Non-pigmented ciliary epithelial cell (primary cell): ENCODE results near the gene CLDN7.

Source experiments
- DNase-seq: peaks from one replicate; pipeline ENCODE4 v3.0.0-alpha.2; 2010; ENCODE audit warnings: low read depth

Gene CLDN7

DNA sequence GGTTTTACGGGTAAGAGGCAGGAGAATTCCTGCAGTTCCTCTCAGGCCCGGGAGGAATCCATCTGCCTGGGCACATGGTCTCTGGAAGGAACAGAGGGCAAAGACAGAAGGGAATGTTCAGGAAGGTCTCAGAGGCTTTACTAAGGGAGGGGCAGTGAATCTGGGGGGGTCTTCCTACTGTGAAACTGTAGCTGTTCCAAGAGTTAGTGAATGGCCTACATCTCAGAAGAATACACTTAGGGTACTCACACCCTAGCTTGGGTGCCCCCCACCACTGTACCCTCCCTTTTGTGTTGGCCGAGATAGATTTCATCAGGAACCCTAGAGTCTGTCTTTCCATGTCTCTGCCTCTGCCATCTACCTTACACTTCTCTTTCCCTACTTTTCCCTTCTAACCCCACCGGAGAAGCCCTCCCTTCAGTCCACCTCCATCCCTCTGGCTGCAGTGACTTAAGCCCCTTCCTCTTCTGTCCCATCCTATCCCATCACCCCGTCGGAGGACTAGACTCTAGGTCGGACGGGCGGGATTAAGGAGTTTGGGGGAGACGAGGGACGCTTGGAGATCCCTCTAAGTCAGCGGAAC, 43.0 kb downstream of the CLDN7 start:
- DNase-seq, result no peak

DNA sequence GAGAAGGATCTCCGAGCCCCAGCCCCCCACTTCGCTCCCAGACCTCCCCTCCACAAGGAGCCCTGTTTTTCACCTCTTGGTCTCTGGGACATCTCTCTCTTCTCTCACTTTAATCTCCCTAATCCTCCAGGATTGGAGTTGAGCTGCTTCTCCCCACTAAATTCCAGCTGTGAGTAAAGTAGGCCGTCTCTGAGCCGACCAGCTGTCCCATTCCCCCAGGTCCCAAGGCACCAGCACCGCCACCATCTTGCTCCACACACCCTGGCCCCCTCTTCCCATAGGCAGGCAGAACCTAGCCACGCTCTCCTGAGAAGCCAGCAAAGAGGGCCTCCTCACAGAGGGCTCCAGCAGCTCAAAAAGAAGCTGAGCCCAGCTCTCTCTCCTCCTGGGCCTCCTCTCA, 43.5 kb downstream of the CLDN7 start:
- no peak for DNase-seq

- no peak for DNase-seq
These were observed 44.1 kb downstream of the CLDN7 start for GRCh38 chr17:7218166-7218565.

- no peak for DNase-seq
These were observed 44.9 kb downstream of the CLDN7 start for GRCh38 chr17:7217113-7217987.

GRCh38 chr17:7216242-7217112, 45.8 kb downstream of the CLDN7 start:
- DNase-seq, result no peak

DNA sequence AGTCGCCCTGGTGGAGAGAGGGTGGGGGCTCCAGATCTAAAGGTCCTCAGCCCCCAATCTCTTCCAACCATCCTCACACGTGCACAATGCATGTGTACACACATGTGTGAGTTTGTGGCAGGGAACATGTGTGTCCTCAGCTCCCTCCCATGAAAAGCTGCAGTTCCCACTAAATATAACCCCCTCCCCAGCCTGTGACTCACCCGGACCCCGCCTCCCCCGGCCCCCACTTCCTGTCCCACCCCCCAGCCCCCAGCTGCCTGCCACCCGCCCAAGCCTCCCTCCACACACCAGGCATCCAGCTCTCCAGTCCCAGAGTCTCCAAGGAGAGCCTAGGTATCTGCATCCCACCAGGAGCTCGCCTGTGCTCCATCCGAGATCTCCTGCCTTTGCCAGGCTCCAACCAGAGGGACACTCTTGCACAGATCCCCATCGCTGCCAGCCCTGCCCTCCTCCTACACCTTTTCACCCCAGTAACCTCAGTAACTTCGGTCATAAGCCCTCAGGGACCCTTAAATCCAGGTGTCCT, 46.6 kb downstream of the CLDN7 start:
- no peak for DNase-seq

DNA sequence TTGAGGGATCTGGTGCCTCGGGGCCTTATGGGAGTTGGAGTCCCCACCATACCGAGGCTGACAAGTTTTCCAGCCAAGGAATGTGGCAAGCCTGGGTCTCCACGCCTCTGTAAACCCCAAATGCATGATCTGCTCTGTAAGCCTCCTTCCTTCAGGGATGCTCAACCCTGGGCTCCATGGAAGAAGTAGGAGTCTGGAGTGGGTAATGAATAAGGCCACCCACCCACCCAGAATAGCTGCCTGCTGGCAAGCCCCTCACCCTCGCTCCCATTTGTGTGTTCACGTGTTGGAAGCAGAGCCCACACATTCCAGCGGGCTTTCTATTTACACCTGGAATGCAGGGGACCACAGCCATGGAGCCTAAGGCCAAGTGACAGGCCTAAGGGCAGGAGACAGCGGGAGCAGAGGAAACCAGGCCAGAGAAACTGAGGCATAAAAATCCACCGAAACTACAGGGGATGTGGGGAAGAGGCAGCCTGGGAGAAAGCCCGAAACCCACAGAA, 47.1 kb downstream of the CLDN7 start:
- DNase-seq, result no peak

- DNase-seq, result no peak
These were observed 47.8 kb downstream of the CLDN7 start for GRCh38 chr17:7214300-7215135.

GRCh38 chr17:7213895-7214299, 48.4 kb downstream of the CLDN7 start:
- DNase-seq, result no peak

- DNase-seq, result no peak
These were observed 50.6 kb downstream of the CLDN7 start for GRCh38 chr17:7211491-7212273.
